Ovary (tissue), 9 donors: ENCODE data around the gene CXCR5. TPM values are rescaled to one million over a fixed set of nuclear protein-coding genes. Genes with fewer than 3 reads are reported as not detected.
"Not testable (repeated sequence)": the region's sequence is repeated elsewhere in the genome, so short reads cannot be mapped to it uniquely, and the experiment has no call there.

Source experiments
- DNase-seq, 5 donors: peaks; one replicate each; pipeline ENCODE4 v3.0.0-alpha.2; 2019 to 2020
- H3K27ac ChIP-seq, 2 donors: fragments of 200-600 bp; one replicate each; pipeline versions ENCODE4 v1.5.1 to v1.8.0; 2019 to 2022
- H3K27me3 ChIP-seq: fragments of 200-600 bp; one replicate; pipeline ENCODE4 v1.8.0; 2022
- H3K36me3 ChIP-seq: fragments of 200-600 bp; sonication (generic); one replicate; pipeline ENCODE4 v1.5.1; 2019
- H3K4me1 ChIP-seq: one replicate; pipeline ENCODE4 v1.8.1; 2013; ENCODE audit warnings: mild to moderate bottlenecking, moderate library complexity; ENCODE audit not compliant: insufficient read depth
- H3K4me3 ChIP-seq: fragments of 200-600 bp; sonication (generic); one replicate; pipeline ENCODE4 v1.5.1; 2017
- H3K9me3 ChIP-seq, 2 donors: fragments of 200-600 bp in 1 of 2; sonication (generic) in 1 of 2; one replicate each; pipeline versions ENCODE4 v1.5.1 to v1.8.1; 2013 to 2019; ENCODE audit warnings: mild to moderate bottlenecking in 1 of 2, moderate library complexity in 1 of 2
- EP300 ChIP-seq: sonication (generic); formaldehyde crosslinking; IDR thresholded peaks from one replicate; pipeline ENCODE4 v1.6.1; 2017; ENCODE audit warnings: antibody characterized with exemption
- POLR2A ChIP-seq: fragments of 450-650 bp; IDR thresholded peaks from one replicate; pipeline ENCODE4 v1.6.1; 2017; ENCODE audit warnings: antibody characterized with exemption, mild to moderate bottlenecking, moderate library complexity
- WGBS, 3 donors: extraction: QIAGEN DNeasy Blood & Tissue Kit in 1 of 3; methylation state at CpG; one replicate each; pipeline versions ENCODE4 v1.1.5 to v1.1.7; 2013 to 2017; 5-methylcytosine and 5-hydroxymethylcytosine counted together
- intact Hi-C, 4 donors: fragments of 100-400 bp; cut with DNase I; formaldehyde crosslinking; loops; one replicate each; pipeline versions ENCODE4 v1.11.0 to v1.15.1; 2022 to 2023
- polyA plus RNA-seq, 2 donors: library from polyadenylated mRNA; stranded (reverse); fragments of 200-250 nt in 1 of 2; fragments of 350-450 nt in 1 of 2; fragmentation: Illumina TruSeq in 1 of 2; extraction: RNeasy Lipid Tissue Mini Kit (QIAGEN cat#74804) in 1 of 2; gene quantifications; one replicate each; pipeline ENCODE4 v1.2.3, GENCODE V29; 2013 to 2014
- total RNA-seq, 7 donors: library from RNA; depleted of rRNA in 2 of 7; stranded (reverse); fragments of >200 nt in 2 of 7; fragmentation: NEBNext Ultra II Directional in 3 of 7; extraction: Animal tissue kit (Norgen Biotek cat#: 25700) in 3 of 7; gene quantifications; one replicate each; pipeline versions ENCODE4 v1.1.0 to v1.2.4, GENCODE V29; 2016 to 2023
- TF ChIP-seq, protein P1 (sequence below), 3 donors: fragments of 450-650 bp in 2 of 3; fragments of 200-600 bp in 1 of 3; IDR thresholded peaks; one replicate each; pipeline versions ENCODE4 v1.5.1 to v1.8.0; 2016 to 2022; ENCODE audit warnings: antibody characterized with exemption in 3 of 3, mild to moderate bottlenecking in 1 of 3
- donor health status: DM: no; HTN: no; CAD: no; lungs with moderate emphysema.
- donor health status: DM: no; HTN: no; CAD: no.
- donor health status: Bipolar disorder and iron deficiency.
- donor health status: DM: yes; HTN: yes; CAD: no.
- donor health status: DM: no; HTN: no; CAD: no.
- donor health status: DM: yes; HTN: yes; CAD: no.

Gene CXCR5
- total and polyA plus RNA-seq, 9 donors: 0.05 to 0.17 TPM; not detected in 7

DNA sequence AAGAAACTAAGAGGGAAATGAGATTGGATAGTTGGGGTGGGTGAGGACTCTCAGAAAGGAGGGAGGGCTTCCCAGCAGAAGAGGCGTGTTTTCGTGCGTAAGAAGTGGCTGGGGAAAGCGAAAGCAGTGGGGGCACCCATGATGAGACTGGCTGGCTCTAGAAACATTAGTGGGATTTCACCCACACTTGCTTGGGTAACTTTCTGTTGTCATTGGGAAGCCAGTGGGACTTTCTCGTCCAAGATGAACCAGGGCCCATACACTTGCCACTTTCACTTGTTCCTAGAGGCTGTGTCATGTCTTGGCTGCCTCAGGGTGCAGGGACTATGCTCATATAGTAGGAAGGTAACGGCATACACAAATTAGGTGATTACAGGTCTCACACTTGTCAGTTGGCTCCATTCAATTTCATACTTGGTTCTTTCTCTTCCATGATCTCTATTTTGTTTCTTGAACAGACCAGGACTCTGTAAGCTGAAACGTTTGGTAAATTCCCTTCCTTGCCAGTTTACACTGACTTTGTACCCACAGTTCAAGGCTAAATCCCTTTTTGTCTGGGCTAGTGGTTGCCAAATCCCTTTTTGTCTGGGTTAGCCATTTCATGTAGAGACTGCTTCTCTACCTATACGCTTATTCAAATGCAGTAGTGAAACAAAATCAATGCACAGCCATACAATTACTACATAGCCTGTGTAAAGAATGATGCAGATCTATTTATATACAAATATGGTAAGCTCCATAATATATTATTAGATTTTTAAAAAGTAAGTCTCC is 42.0 kb upstream of the CXCR5 start:
- DNase-seq: no peak
- intact Hi-C loops: no loop called here
- 76 to 83% (median 80%) methylated on average over 8 of the region's 8 CpGs for WGBS, 3 donors
- no peak overlapping the region for H3K27ac ChIP-seq
- TF ChIP-seq POLR2A (no peak), EP300 (no peak)
- TF ChIP-seq, protein P1, sequence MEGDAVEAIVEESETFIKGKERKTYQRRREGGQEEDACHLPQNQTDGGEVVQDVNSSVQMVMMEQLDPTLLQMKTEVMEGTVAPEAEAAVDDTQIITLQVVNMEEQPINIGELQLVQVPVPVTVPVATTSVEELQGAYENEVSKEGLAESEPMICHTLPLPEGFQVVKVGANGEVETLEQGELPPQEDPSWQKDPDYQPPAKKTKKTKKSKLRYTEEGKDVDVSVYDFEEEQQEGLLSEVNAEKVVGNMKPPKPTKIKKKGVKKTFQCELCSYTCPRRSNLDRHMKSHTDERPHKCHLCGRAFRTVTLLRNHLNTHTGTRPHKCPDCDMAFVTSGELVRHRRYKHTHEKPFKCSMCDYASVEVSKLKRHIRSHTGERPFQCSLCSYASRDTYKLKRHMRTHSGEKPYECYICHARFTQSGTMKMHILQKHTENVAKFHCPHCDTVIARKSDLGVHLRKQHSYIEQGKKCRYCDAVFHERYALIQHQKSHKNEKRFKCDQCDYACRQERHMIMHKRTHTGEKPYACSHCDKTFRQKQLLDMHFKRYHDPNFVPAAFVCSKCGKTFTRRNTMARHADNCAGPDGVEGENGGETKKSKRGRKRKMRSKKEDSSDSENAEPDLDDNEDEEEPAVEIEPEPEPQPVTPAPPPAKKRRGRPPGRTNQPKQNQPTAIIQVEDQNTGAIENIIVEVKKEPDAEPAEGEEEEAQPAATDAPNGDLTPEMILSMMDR (IDR thresholded peaks at IDR 0.05): no peak
- H3K9me3 ChIP-seq: no peaks in the 10 kb centered on the region
- no peaks in the 10 kb centered on the region for H3K27me3 ChIP-seq
- no peaks in the 10 kb centered on the region for H3K36me3 ChIP-seq
- no peak overlapping the region for H3K4me3 ChIP-seq
- no peaks in the 10 kb centered on the region for H3K4me1 ChIP-seq

DNA sequence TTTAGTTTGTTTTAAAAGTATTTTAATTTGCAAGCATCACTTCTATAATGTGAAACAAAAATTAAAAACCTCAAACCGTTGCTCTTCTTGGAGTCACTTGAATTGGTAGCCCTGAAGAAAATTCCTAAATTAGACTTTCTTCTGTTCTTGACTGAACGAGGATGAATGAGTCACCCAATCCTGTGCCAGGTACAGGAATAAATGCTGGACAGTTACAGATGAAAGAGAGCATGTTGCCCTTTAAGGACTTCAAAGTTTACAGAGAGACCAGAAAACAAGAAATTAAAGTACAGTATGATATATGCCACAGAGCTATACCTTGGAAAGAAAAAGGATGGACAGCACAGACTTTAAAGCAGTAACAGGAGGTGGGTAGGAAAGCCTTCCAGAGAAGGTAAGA is 41.3 kb upstream of the CXCR5 start:
- DNase-seq: no peak
- intact Hi-C loops: no loop called here
- no peaks in the 10 kb centered on the region for H3K27me3 ChIP-seq
- H3K4me1 ChIP-seq: no peaks in the 10 kb centered on the region
- no peaks in the 10 kb centered on the region for H3K36me3 ChIP-seq
- no peak overlapping the region for H3K4me3 ChIP-seq
- H3K9me3 ChIP-seq: no peaks in the 10 kb centered on the region
- no peak overlapping the region for H3K27ac ChIP-seq
- WGBS, 3 donors: 1 to 11% (median 5%) methylated on average over 2 of the region's 2 CpGs
- TF ChIP-seq EP300: no peak
- TF ChIP-seq, protein P1 (IDR thresholded peaks at IDR 0.05): no peak
- TF ChIP-seq POLR2A: no peak

DNA sequence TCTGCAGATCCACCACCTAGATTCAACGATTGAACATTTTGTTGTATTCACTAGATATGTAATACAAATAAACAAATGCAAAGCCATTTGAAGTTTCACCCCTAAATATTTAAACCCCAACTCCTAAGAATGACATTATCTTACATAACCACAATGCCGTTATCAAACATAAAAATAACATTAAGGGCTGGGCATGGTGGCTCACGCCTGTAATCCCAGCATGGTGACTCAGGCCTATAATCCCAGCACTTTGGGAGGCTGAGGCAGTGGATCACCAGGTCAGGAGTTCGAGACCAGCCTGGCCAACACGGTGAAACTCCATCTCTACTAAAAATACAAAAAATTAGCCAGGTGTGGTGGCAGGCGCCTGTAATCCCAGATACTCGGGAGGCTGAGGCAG is 40.8 kb upstream of the CXCR5 start:
- DNase-seq, H3K9me3 ChIP-seq, H3K27ac ChIP-seq, H3K36me3 ChIP-seq, H3K4me3 ChIP-seq, H3K4me1 ChIP-seq, intact Hi-C loops, H3K27me3 ChIP-seq: not testable (repeated sequence)
- 76 to 79% (median 76%) methylated on average over 7 of the region's 7 CpGs for WGBS, 3 donors

DNA sequence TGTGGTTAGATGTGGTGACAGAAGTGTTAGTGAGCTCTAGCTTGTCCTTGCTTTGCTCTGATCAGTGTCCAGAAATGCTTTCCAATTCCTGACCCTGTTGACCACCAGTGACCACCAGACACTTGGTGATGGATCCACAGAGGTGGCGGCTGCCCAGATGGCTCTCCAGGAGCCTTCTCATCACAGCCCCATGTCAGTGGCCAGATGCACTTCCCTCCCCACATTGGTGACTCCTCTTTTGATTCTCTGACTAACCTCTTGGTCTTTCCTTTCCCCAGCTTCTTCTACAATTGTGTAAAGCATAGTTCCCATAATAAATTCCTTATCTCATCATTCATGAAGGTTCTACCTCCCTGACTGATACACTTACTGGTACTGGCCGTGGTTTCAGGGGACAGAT is 40.1 kb upstream of the CXCR5 start:
- no peak overlapping the region for H3K4me3 ChIP-seq
- intact Hi-C loops: no loop called here
- no peaks in the 10 kb centered on the region for H3K4me1 ChIP-seq
- no peaks in the 10 kb centered on the region for H3K36me3 ChIP-seq
- no peaks in the 10 kb centered on the region for H3K27me3 ChIP-seq
- 91 to 95% (median 92%) methylated on average over 2 of the region's 2 CpGs for WGBS, 3 donors
- H3K27ac ChIP-seq: no peak overlapping the region
- DNase-seq: no peak
- no peaks in the 10 kb centered on the region for H3K9me3 ChIP-seq
- no peak for TF ChIP-seq EP300
- TF ChIP-seq POLR2A: no peak
- TF ChIP-seq, protein P1 (IDR thresholded peaks at IDR 0.05): no peak

DNA sequence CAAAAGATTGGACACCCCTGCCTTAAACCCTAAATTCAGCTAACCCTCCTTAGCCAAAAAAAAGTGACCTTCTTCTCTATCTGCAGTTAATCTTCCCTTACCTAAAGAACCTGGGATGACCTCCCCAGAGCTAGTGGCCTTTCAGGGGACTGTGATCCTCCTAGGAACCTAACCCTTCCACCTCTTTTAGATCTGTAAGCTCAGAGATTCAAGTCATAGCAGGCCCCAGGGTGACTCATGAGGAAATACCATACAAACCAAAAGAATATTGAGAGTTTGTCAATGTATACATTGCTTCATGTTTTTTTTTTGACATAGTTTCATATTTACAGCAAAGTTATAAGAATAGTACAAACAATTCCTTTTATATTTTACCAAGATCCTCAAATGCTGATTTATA is 38.3 kb upstream of the CXCR5 start:
- intact Hi-C loops: no loop called here
- no peaks in the 10 kb centered on the region for H3K36me3 ChIP-seq
- H3K4me3 ChIP-seq: no peak overlapping the region
- H3K27me3 ChIP-seq: no peaks in the 10 kb centered on the region
- no peak for TF ChIP-seq POLR2A
- no peak for TF ChIP-seq EP300
- TF ChIP-seq, protein P1 (IDR thresholded peaks at IDR 0.05): no peak
- DNase-seq: no peak
- H3K27ac ChIP-seq: no peak overlapping the region
- no peaks in the 10 kb centered on the region for H3K4me1 ChIP-seq
- no peaks in the 10 kb centered on the region for H3K9me3 ChIP-seq
